Liver (tissue), 9 donors: ENCODE measurements around the gene LYRM9. TPM values are rescaled to one million over a fixed set of nuclear protein-coding genes. Genes with fewer than 3 reads are reported as not detected.

Source experiments
- DNase-seq: peaks from one replicate; pipeline ENCODE4 v3.0.0-alpha.2; 2017; ENCODE audit warnings: low spot score
- H3K27ac ChIP-seq, 2 donors: one replicate each; pipeline ENCODE4 v1.7.0; 2013; ENCODE audit warnings: inconsistent platforms in 2 of 2, low read length in 2 of 2, control low read depth in 1 of 2, low read depth in 1 of 2, mild to moderate bottlenecking in 1 of 2
- H3K27me3 ChIP-seq, 4 donors: one replicate each; pipeline versions ENCODE4 v1.6.1 to v1.7.0; 2013; ENCODE audit warnings: low read length in 3 of 4, inconsistent platforms in 1 of 4, mild to moderate bottlenecking in 1 of 4, moderate library complexity in 1 of 4; ENCODE audit not compliant: control insufficient read depth in 4 of 4, insufficient read depth in 4 of 4
- H3K36me3 ChIP-seq, 4 donors: one replicate each; pipeline versions ENCODE4 v1.6.1 to v1.7.0; 2013; ENCODE audit warnings: low read length in 3 of 4, mild to moderate bottlenecking in 3 of 4, low read depth in 1 of 4, moderate library complexity in 1 of 4; ENCODE audit not compliant: control insufficient read depth in 4 of 4, insufficient read depth in 3 of 4
- H3K4me1 ChIP-seq, 4 donors: one replicate each; pipeline versions ENCODE4 v1.6.1 to v1.7.0; 2013; ENCODE audit warnings: low read length in 3 of 4, mild to moderate bottlenecking in 3 of 4, moderate library complexity in 1 of 4; ENCODE audit not compliant: control insufficient read depth in 4 of 4, insufficient read depth in 4 of 4
- H3K4me3 ChIP-seq, 3 donors: one replicate each; pipeline versions ENCODE4 v1.6.1 to v1.7.0; 2013; ENCODE audit warnings: low read length in 3 of 3, control low read depth in 1 of 3, low read depth in 1 of 3, mild to moderate bottlenecking in 1 of 3
- H3K9ac ChIP-seq, 2 donors: one replicate each; pipeline ENCODE4 v1.7.0; 2013; ENCODE audit warnings: low read length in 2 of 2, mild to moderate bottlenecking in 2 of 2, moderate library complexity in 2 of 2, control low read depth in 1 of 2, low read depth in 1 of 2
- H3K9me3 ChIP-seq, 4 donors: one replicate each; pipeline versions ENCODE4 v1.6.1 to v1.7.0; 2013; ENCODE audit warnings: low read length in 3 of 4; ENCODE audit not compliant: control insufficient read depth in 4 of 4
- EGR1 ChIP-seq, 2 donors: IDR thresholded peaks; 2 replicates each; pipeline ENCODE4 v1.6.1; 2016 to 2018; ENCODE audit warnings: antibody characterized with exemption in 2 of 2, low read depth in 2 of 2
- FOXA1 ChIP-seq: IDR thresholded peaks from 2 replicates; pipeline ENCODE4 v1.6.1; 2016; ENCODE audit warnings: antibody characterized with exemption
- FOXA2 ChIP-seq: IDR thresholded peaks from 2 replicates; pipeline ENCODE4 v1.6.1; 2016; ENCODE audit warnings: antibody characterized with exemption
- GABPA ChIP-seq, 2 donors: IDR thresholded peaks in 1 of 2; conservative IDR thresholded peaks in 1 of 2; 2 replicates each; pipeline ENCODE4 v1.6.1; 2016; ENCODE audit warnings: antibody characterized with exemption in 2 of 2, mild to moderate bottlenecking in 1 of 2, moderate library complexity in 1 of 2
- HNF4A ChIP-seq, 2 donors: conservative IDR thresholded peaks; 2 replicates each; pipeline ENCODE4 v1.6.1; 2016; ENCODE audit warnings: antibody characterized with exemption in 2 of 2, mild to moderate bottlenecking in 2 of 2
- HNF4G ChIP-seq: IDR thresholded peaks from 2 replicates; pipeline ENCODE4 v1.6.1; 2016; ENCODE audit warnings: antibody characterized with exemption
- JUND ChIP-seq, 2 donors: IDR thresholded peaks; 2 replicates each; pipeline ENCODE4 v1.6.1; 2016; ENCODE audit warnings: antibody characterized with exemption in 2 of 2
- NR2F2 ChIP-seq: IDR thresholded peaks from 2 replicates; pipeline ENCODE4 v1.6.1; 2016; ENCODE audit warnings: antibody characterized with exemption
- RAD21 ChIP-seq, 2 donors: IDR thresholded peaks; 2 replicates each; pipeline ENCODE4 v1.6.1; 2016; ENCODE audit warnings: antibody characterized with exemption in 2 of 2, mild to moderate bottlenecking in 2 of 2
- RXRA ChIP-seq, 2 donors: IDR thresholded peaks; 2 replicates each; pipeline ENCODE4 v1.6.1; 2017 to 2018; ENCODE audit warnings: antibody characterized with exemption in 2 of 2, mild to moderate bottlenecking in 1 of 2
- SP1 ChIP-seq: IDR thresholded peaks from 2 replicates; pipeline ENCODE4 v1.6.1; 2018; ENCODE audit warnings: antibody characterized with exemption, mild to moderate bottlenecking
- TAF1 ChIP-seq: conservative IDR thresholded peaks from 2 replicates; pipeline ENCODE4 v1.6.1; 2016; ENCODE audit warnings: antibody characterized with exemption, mild to moderate bottlenecking
- YY1 ChIP-seq: IDR thresholded peaks from 2 replicates; pipeline ENCODE4 v1.6.1; 2016; ENCODE audit warnings: antibody characterized with exemption, mild to moderate bottlenecking
- WGBS: extraction: QIAGEN DNeasy Blood & Tissue Kit; methylation state at CpG from one replicate; pipeline ENCODE4 v1.1.7; 2013; 5-methylcytosine and 5-hydroxymethylcytosine counted together
- polyA plus RNA-seq, 2 donors: library from polyadenylated mRNA; stranded (reverse) in 1 of 2; unstranded in 1 of 2; fragments of 200-250 nt in 1 of 2; fragments of >200 nt in 1 of 2; fragmentation: Nextera tagmentation in 1 of 2; extraction: Ambion mirVana in 1 of 2; gene quantifications; one replicate each; pipeline versions ENCODE4 v1.2.1 to v1.2.3, GENCODE V29; 2013 to 2015
- total RNA-seq, 2 donors: library from RNA; depleted of rRNA; stranded (reverse); fragments of >200 nt; gene quantifications; one replicate each; pipeline ENCODE4 v1.2.3, GENCODE V29; 2014
- TF ChIP-seq, protein P1 (sequence below): fragments of 150-350 bp; IDR thresholded peaks from 2 replicates; pipeline ENCODE4 v1.5.1; 2017; ENCODE audit warnings: improper control_type of control experiment, low read depth, low read length; ENCODE audit not compliant: missing input control
- TF ChIP-seq, protein P2 (sequence below): IDR thresholded peaks from 2 replicates; pipeline ENCODE4 v1.6.1; 2016; ENCODE audit warnings: antibody characterized with exemption
- TF ChIP-seq, protein P3 (sequence below): IDR thresholded peaks from 2 replicates; pipeline ENCODE4 v1.6.1; 2016; ENCODE audit warnings: antibody characterized with exemption, mild to moderate bottlenecking
- TF ChIP-seq, protein P4 (sequence below): IDR thresholded peaks from 2 replicates; pipeline ENCODE4 v1.6.1; 2016; ENCODE audit warnings: antibody characterized with exemption
- TF ChIP-seq, protein P5 (sequence below): IDR thresholded peaks from 2 replicates; pipeline ENCODE4 v1.6.1; 2016; ENCODE audit warnings: antibody characterized with exemption
- donor health status: healthy.
- donor health status: healthy.
- donor health status: healthy.
- donor health status: healthy.
- donor health status: healthy.

LYRM9 gene
- total and polyA plus RNA-seq, 4 donors, result 3.8 to 4.4 (median 4.1) TPM

DNA sequence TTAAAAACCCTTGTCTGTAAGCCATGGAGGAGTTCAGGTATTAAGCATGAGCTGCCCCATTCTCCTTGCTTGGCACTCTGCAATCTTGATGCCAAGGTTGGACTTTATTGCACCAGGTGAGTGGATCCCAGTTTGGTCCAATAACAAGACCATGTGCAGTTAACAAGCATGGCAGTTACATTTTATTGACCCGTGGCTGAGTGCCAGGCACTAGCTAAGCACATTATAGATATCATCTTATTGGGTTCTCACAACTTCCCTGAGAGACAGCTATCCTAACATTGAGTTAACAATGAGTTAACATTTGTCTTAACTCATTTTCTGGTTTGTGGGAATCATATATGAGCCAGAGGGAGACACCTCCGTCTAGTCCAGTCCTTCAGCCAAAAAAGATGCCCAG, 21.8 kb downstream of the LYRM9 start:
- TF ChIP-seq SP1 (no peak), HNF4G (no peak), HNF4A (conservative IDR thresholded peaks at IDR 0.05) (no peak), GABPA (IDR thresholded peaks at IDR 0.05 in 1 of 2, conservative IDR thresholded peaks at IDR 0.05 in 1 of 2) (no peak), TAF1 (no peak), FOXA1 (no peak), FOXA2 (no peak), RXRA (IDR thresholded peaks at IDR 0.05) (no peak), RAD21 (IDR thresholded peaks at IDR 0.05) (no peak), JUND (IDR thresholded peaks at IDR 0.05) (no peak), YY1 (no peak), EGR1 (IDR thresholded peaks at IDR 0.05; ENCODE audit: low read depth in 2 of 2) (no peak), NR2F2 (no peak)
- TF ChIP-seq, protein P1, sequence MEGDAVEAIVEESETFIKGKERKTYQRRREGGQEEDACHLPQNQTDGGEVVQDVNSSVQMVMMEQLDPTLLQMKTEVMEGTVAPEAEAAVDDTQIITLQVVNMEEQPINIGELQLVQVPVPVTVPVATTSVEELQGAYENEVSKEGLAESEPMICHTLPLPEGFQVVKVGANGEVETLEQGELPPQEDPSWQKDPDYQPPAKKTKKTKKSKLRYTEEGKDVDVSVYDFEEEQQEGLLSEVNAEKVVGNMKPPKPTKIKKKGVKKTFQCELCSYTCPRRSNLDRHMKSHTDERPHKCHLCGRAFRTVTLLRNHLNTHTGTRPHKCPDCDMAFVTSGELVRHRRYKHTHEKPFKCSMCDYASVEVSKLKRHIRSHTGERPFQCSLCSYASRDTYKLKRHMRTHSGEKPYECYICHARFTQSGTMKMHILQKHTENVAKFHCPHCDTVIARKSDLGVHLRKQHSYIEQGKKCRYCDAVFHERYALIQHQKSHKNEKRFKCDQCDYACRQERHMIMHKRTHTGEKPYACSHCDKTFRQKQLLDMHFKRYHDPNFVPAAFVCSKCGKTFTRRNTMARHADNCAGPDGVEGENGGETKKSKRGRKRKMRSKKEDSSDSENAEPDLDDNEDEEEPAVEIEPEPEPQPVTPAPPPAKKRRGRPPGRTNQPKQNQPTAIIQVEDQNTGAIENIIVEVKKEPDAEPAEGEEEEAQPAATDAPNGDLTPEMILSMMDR, result no peak
- TF ChIP-seq, protein P2, sequence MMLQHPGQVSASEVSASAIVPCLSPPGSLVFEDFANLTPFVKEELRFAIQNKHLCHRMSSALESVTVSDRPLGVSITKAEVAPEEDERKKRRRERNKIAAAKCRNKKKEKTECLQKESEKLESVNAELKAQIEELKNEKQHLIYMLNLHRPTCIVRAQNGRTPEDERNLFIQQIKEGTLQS, result no peak
- TF ChIP-seq, protein P3, sequence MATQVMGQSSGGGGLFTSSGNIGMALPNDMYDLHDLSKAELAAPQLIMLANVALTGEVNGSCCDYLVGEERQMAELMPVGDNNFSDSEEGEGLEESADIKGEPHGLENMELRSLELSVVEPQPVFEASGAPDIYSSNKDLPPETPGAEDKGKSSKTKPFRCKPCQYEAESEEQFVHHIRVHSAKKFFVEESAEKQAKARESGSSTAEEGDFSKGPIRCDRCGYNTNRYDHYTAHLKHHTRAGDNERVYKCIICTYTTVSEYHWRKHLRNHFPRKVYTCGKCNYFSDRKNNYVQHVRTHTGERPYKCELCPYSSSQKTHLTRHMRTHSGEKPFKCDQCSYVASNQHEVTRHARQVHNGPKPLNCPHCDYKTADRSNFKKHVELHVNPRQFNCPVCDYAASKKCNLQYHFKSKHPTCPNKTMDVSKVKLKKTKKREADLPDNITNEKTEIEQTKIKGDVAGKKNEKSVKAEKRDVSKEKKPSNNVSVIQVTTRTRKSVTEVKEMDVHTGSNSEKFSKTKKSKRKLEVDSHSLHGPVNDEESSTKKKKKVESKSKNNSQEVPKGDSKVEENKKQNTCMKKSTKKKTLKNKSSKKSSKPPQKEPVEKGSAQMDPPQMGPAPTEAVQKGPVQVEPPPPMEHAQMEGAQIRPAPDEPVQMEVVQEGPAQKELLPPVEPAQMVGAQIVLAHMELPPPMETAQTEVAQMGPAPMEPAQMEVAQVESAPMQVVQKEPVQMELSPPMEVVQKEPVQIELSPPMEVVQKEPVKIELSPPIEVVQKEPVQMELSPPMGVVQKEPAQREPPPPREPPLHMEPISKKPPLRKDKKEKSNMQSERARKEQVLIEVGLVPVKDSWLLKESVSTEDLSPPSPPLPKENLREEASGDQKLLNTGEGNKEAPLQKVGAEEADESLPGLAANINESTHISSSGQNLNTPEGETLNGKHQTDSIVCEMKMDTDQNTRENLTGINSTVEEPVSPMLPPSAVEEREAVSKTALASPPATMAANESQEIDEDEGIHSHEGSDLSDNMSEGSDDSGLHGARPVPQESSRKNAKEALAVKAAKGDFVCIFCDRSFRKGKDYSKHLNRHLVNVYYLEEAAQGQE, result no peak
- TF ChIP-seq, protein P4, sequence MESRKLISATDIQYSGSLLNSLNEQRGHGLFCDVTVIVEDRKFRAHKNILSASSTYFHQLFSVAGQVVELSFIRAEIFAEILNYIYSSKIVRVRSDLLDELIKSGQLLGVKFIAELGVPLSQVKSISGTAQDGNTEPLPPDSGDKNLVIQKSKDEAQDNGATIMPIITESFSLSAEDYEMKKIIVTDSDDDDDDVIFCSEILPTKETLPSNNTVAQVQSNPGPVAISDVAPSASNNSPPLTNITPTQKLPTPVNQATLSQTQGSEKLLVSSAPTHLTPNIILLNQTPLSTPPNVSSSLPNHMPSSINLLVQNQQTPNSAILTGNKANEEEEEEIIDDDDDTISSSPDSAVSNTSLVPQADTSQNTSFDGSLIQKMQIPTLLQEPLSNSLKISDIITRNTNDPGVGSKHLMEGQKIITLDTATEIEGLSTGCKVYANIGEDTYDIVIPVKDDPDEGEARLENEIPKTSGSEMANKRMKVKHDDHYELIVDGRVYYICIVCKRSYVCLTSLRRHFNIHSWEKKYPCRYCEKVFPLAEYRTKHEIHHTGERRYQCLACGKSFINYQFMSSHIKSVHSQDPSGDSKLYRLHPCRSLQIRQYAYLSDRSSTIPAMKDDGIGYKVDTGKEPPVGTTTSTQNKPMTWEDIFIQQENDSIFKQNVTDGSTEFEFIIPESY, result no peak
- TF ChIP-seq, protein P5, sequence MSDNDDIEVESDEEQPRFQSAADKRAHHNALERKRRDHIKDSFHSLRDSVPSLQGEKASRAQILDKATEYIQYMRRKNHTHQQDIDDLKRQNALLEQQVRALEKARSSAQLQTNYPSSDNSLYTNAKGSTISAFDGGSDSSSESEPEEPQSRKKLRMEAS, result no peak
- Histone ChIP-seq H3K9ac (no peak overlapping the region), H3K4me3 (no peak overlapping the region), H3K36me3 (no peaks in the 10 kb centered on the region), H3K9me3 (no peaks in the 10 kb centered on the region), H3K4me1 (no peaks in the 10 kb centered on the region), H3K27me3 (no peaks in the 10 kb centered on the region), H3K27ac (no peak overlapping the region)
- no peak for DNase-seq
- 58% methylated on average over 2 of the region's 2 CpGs for WGBS
